GM21423 (cell line): ENCODE data around the gene GREM2.

Experiments used
- ATAC-seq: cut with Tn5 transposase; IDR thresholded peaks from one replicate; pipeline ENCODE4 v1.9.1; 2021; ENCODE audit warnings: mild to moderate bottlenecking, moderate library complexity; ENCODE audit not compliant: unreplicated experiment

The GREM2 gene

GRCh38 chr1:240462766-240463395 is 149.1 kb downstream of the GREM2 start:
- ATAC-seq = no peak

GRCh38 chr1:240462277-240462676 is 149.7 kb downstream of the GREM2 start:
- ATAC-seq = no peak

- ATAC-seq = no peak
Measured at GRCh38 chr1:240457203-240457602, 154.8 kb downstream of the GREM2 start.

GRCh38 chr1:240455228-240455821 is 156.6 kb downstream of the GREM2 start:
- no peak for ATAC-seq

GRCh38 chr1:240445369-240445768 is 166.6 kb downstream of the GREM2 start:
- ATAC-seq = no peak

GRCh38 chr1:240441669-240442068 is 170.3 kb downstream of the GREM2 start:
- ATAC-seq = no peak
